Astrocyte of the cerebellum (primary cell): ENCODE data around the gene SEC14L1.

Source experiments
- DNase-seq: peaks from one replicate; pipeline ENCODE4 v3.0.0-alpha.2; 2011; ENCODE audit warnings: low read depth
- H3K4me3 ChIP-seq: 2 replicates; pipeline ENCODE4 v1.5.1; 2011; ENCODE audit warnings: mild to moderate bottlenecking, low read depth, low read length, moderate library complexity
- CTCF ChIP-seq: IDR thresholded peaks from 2 replicates; pipeline ENCODE4 v1.5.1; 2012; ENCODE audit warnings: low read length, low read depth, moderate library complexity, mild to moderate bottlenecking; ENCODE audit errors: missing control alignments
- in situ Hi-C: cut with HindIII; loops from 2 replicates; pipeline ENCODE4 v1.10.0; 2017; ENCODE audit warnings: low sequenced_read_pairs

The SEC14L1 gene

GRCh38 chr17:77116371-77116860, 24.4 kb upstream of the SEC14L1 start:
- no peak for DNase-seq
- TF ChIP-seq CTCF = no peak
- in situ Hi-C loops = loop anchor here (25.0 kb wide), 1 partner anchor 346 kb away; no protein-coding TSS in a partner anchor
- no peak overlapping the region for H3K4me3 ChIP-seq

GRCh38 chr17:77117415-77117814, 23.4 kb upstream of the SEC14L1 start:
- DNase-seq = no peak
- in situ Hi-C loops = loop anchor here (25.0 kb wide), 1 partner anchor 345 kb away; no protein-coding TSS in a partner anchor
- H3K4me3 ChIP-seq = no peak overlapping the region
- TF ChIP-seq CTCF = no peak

GRCh38 chr17:77118251-77118928, 22.4 kb upstream of the SEC14L1 start:
- H3K4me3 ChIP-seq = no peak overlapping the region
- in situ Hi-C loops = loop anchor here (25.0 kb wide), 1 partner anchor 344 kb away; no protein-coding TSS in a partner anchor
- no peak for DNase-seq
- TF ChIP-seq CTCF = no peak

- no peak overlapping the region for H3K4me3 ChIP-seq
- DNase-seq = no peak
- in situ Hi-C loops = loop anchor here (25.0 kb wide), 1 partner anchor 343 kb away; no protein-coding TSS in a partner anchor
- TF ChIP-seq CTCF = no peak
Measured at GRCh38 chr17:77119668-77120301, 21.0 kb upstream of the SEC14L1 start.

GRCh38 chr17:77120868-77121267, 19.9 kb upstream of the SEC14L1 start:
- no peak for TF ChIP-seq CTCF
- DNase-seq = no peak
- H3K4me3 ChIP-seq = no peak overlapping the region
- in situ Hi-C loops = loop anchor here (25.0 kb wide), 1 partner anchor 341 kb away; no protein-coding TSS in a partner anchor

GRCh38 chr17:77124192-77124889, 16.4 kb upstream of the SEC14L1 start:
- TF ChIP-seq CTCF = no peak
- H3K4me3 ChIP-seq = no peak overlapping the region

More at GRCh38 chr17:77124192-77124889, 16.4 kb upstream of the SEC14L1 start:
- in situ Hi-C loops = loop anchor here (25.0 kb wide), 1 partner anchor 338 kb away; no protein-coding TSS in a partner anchor
- DNase-seq = no peak
